Activated CD4-positive, alpha-beta T cell treated with anti-CD3 and anti-CD28 coated beads for 24 hours (primary cell): Measurements from ENCODE around the gene ANKFN1.

Experiments
- DNase-seq, 2 donors: peaks; one replicate each; pipeline ENCODE4 v3.0.0-alpha.2; 2020; ENCODE audit warnings: low read depth in 2 of 2

Gene ANKFN1

GRCh38 chr17:56290101-56290801 is 137.0 kb downstream of the ANKFN1 start:
- no peak for DNase-seq

- no peak for DNase-seq
Measured at GRCh38 chr17:56290802-56291118, 137.5 kb downstream of the ANKFN1 start.

GRCh38 chr17:56291226-56291805 is 138.0 kb downstream of the ANKFN1 start:
- no peak for DNase-seq

- DNase-seq, result no peak
Measured at GRCh38 chr17:56292010-56292409, 138.7 kb downstream of the ANKFN1 start.

- DNase-seq, result no peak
Measured at GRCh38 chr17:56292578-56292977, 139.3 kb downstream of the ANKFN1 start.

GRCh38 chr17:56297184-56297583 is 143.9 kb downstream of the ANKFN1 start:
- no peak for DNase-seq

- no peak for DNase-seq
Measured at GRCh38 chr17:56298846-56299245, 145.6 kb downstream of the ANKFN1 start.

GRCh38 chr17:56300144-56300543 is 146.9 kb downstream of the ANKFN1 start:
- DNase-seq, result no peak

- DNase-seq, result no peak
Measured at GRCh38 chr17:56305007-56305406, 151.7 kb downstream of the ANKFN1 start.

GRCh38 chr17:56309897-56310296 is 156.6 kb downstream of the ANKFN1 start:
- no peak for DNase-seq

GRCh38 chr17:56310782-56311181 is 157.5 kb downstream of the ANKFN1 start:
- no peak for DNase-seq

GRCh38 chr17:56313201-56313600 is 159.9 kb downstream of the ANKFN1 start:
- DNase-seq, result no peak

- DNase-seq, result no peak
Measured at GRCh38 chr17:56314026-56314425, 160.8 kb downstream of the ANKFN1 start.

- DNase-seq, result no peak
Measured at GRCh38 chr17:56314984-56315602, 161.8 kb downstream of the ANKFN1 start.

- no peak for DNase-seq
Measured at GRCh38 chr17:56316604-56317003, 163.3 kb downstream of the ANKFN1 start.

GRCh38 chr17:56317351-56318208 is 164.3 kb downstream of the ANKFN1 start:
- DNase-seq, result no peak

GRCh38 chr17:56319531-56319930 is 166.3 kb downstream of the ANKFN1 start:
- DNase-seq, result no peak

- DNase-seq, result no peak
Measured at GRCh38 chr17:56320443-56320842, 167.2 kb downstream of the ANKFN1 start.

- no peak for DNase-seq
Measured at GRCh38 chr17:56322991-56323390, 169.7 kb downstream of the ANKFN1 start.

GRCh38 chr17:56324676-56325075 is 171.4 kb downstream of the ANKFN1 start:
- no peak for DNase-seq

- no peak for DNase-seq
Measured at GRCh38 chr17:56325313-56326000, 172.2 kb downstream of the ANKFN1 start.

GRCh38 chr17:56326001-56326359 is 172.7 kb downstream of the ANKFN1 start:
- no peak for DNase-seq
